GM23338 (cell line): ENCODE data around the gene PCYT2. TPM values are rescaled to one million over a fixed set of nuclear protein-coding genes. Genes with fewer than 3 reads are reported as not detected.

Experiments
- ATAC-seq: fragments of 200-7000 bp; cut with Tn5 transposase; 3 replicates; pipeline ENCODE4 v1.9.1; 2020
- DNase-seq: peaks from one replicate; pipeline ENCODE4 v3.0.0-alpha.2; 2015; ENCODE audit warnings: low spot score
- H2AFZ ChIP-seq: fragments of 200-600 bp; sonication (generic); 2 replicates; pipeline ENCODE4 v1.8.0; 2016; ENCODE audit warnings: antibody characterized with exemption, mild to moderate bottlenecking, moderate library complexity
- H3F3A ChIP-seq: fragments of 200-600 bp; sonication (generic); replicated peaks from 2 replicates; pipeline ENCODE4 v1.8.0; 2017; ENCODE audit warnings: antibody characterized with exemption, mixed run types, low read depth
- H3K27ac ChIP-seq: fragments of 200-600 bp; sonication (generic); 2 replicates; pipeline ENCODE4 v1.6.1; 2016; ENCODE audit warnings: low read depth
- H3K27me3 ChIP-seq: fragments of 200-600 bp; sonication (generic); 2 replicates; pipeline ENCODE4 v1.8.0; 2016; ENCODE audit warnings: mild to moderate bottlenecking, mixed run types, moderate library complexity; ENCODE audit not compliant: insufficient read depth
- H3K36me3 ChIP-seq: fragments of 200-600 bp; sonication (generic); 2 replicates; pipeline ENCODE4 v1.8.0; 2016; ENCODE audit warnings: mild to moderate bottlenecking; ENCODE audit not compliant: insufficient read depth
- H3K4me1 ChIP-seq: fragments of 200-600 bp; sonication (generic); 2 replicates; pipeline ENCODE4 v1.8.0; 2016; ENCODE audit warnings: mild to moderate bottlenecking, moderate library complexity; ENCODE audit not compliant: insufficient read depth
- H3K4me2 ChIP-seq: fragments of 200-600 bp; sonication (generic); 2 replicates; pipeline ENCODE4 v1.7.1; 2017; ENCODE audit warnings: mixed run types
- H3K4me3 ChIP-seq: fragments of 200-600 bp; sonication (generic); 2 replicates; pipeline ENCODE4 v1.6.1; 2016; ENCODE audit warnings: mixed run types
- H3K79me2 ChIP-seq: fragments of 200-600 bp; sonication (generic); replicated peaks from 2 replicates; pipeline ENCODE4 v1.8.0; 2017; ENCODE audit warnings: mild to moderate bottlenecking; ENCODE audit not compliant: insufficient read depth
- H3K9me2 ChIP-seq: fragments of 200-600 bp; sonication (generic); 2 replicates; pipeline ENCODE4 v1.8.0; 2017; ENCODE audit not compliant: insufficient read depth
- H4K20me1 ChIP-seq: fragments of 200-600 bp; sonication (generic); replicated peaks from 2 replicates; pipeline ENCODE4 v1.8.0; 2017; ENCODE audit warnings: mild to moderate bottlenecking; ENCODE audit not compliant: insufficient read depth
- H3K27ac Mint-ChIP-seq: 2 replicates; pipeline ENCODE4 v1.8.0; 2020; ENCODE audit warnings: inconsistent platforms, mild to moderate bottlenecking, moderate library complexity, mixed read lengths
- H3K27me3 Mint-ChIP-seq: 3 replicates; pipeline ENCODE4 v1.8.0; 2022; ENCODE audit warnings: low read depth, mild to moderate bottlenecking, moderate library complexity, mixed read lengths, inconsistent platforms; ENCODE audit not compliant: insufficient read depth, poor library complexity
- H3K36me3 Mint-ChIP-seq: 3 replicates; pipeline ENCODE4 v1.8.0; 2021; ENCODE audit warnings: low read depth, mild to moderate bottlenecking, inconsistent platforms, moderate library complexity, mixed read lengths
- H3K4me1 Mint-ChIP-seq: 3 replicates; pipeline ENCODE4 v1.8.0; 2020; ENCODE audit warnings: mild to moderate bottlenecking, inconsistent platforms, mixed read lengths
- H3K4me3 Mint-ChIP-seq: 3 replicates; pipeline ENCODE4 v1.8.0; 2021; ENCODE audit warnings: moderate library complexity, mild to moderate bottlenecking, inconsistent platforms, mixed read lengths
- H3K9me3 Mint-ChIP-seq: 3 replicates; pipeline ENCODE4 v1.8.0; 2020; ENCODE audit warnings: moderate library complexity, mild to moderate bottlenecking, inconsistent platforms, mixed read lengths
- CREB1 ChIP-seq: fragments of 250-450 bp; sonication (Bioruptor Pico); IDR thresholded peaks from 2 replicates; pipeline ENCODE4 v1.5.0; 2020; ENCODE audit warnings: low read depth, mild to moderate bottlenecking, moderate library complexity
- ETS1 ChIP-seq: IDR thresholded peaks from 2 replicates; pipeline ENCODE4 v1.6.1; 2016; ENCODE audit warnings: antibody characterized with exemption
- EZH2 ChIP-seq: fragments of 200-600 bp; sonication (generic); IDR thresholded peaks from one replicate; pipeline ENCODE4 v1.8.0; 2017; ENCODE audit warnings: antibody characterized with exemption, mild to moderate bottlenecking, low read depth; ENCODE audit not compliant: unreplicated experiment
- EZH2phosphoT487 ChIP-seq: fragments of 200-600 bp; sonication (generic); IDR thresholded peaks from one replicate; pipeline ENCODE4 v1.8.1; 2018; ENCODE audit warnings: antibody characterized with exemption; ENCODE audit not compliant: unreplicated experiment
- JUNB ChIP-seq: IDR thresholded peaks from one replicate; pipeline ENCODE4 v1.6.1; 2016; ENCODE audit warnings: antibody characterized with exemption; ENCODE audit not compliant: unreplicated experiment
- NANOG ChIP-seq: IDR thresholded peaks from 2 replicates; pipeline ENCODE4 v1.6.1; 2016; ENCODE audit warnings: antibody characterized with exemption, borderline replicate concordance
- POLR2AphosphoS5 ChIP-seq: IDR thresholded peaks from 2 replicates; pipeline ENCODE4 v1.6.1; 2016; ENCODE audit warnings: antibody characterized with exemption, low read depth
- STAT1 ChIP-seq: IDR thresholded peaks from one replicate; pipeline ENCODE4 v1.6.1; 2016; ENCODE audit warnings: antibody characterized with exemption; ENCODE audit not compliant: unreplicated experiment
- ZNF114 ChIP-seq: fragments of 250-450 bp; sonication (Bioruptor Pico); IDR thresholded peaks from 2 replicates; pipeline ENCODE4 v1.5.0; 2020; ENCODE audit warnings: mild to moderate bottlenecking, moderate library complexity
- ZNF331 ChIP-seq: fragments of 250-450 bp; sonication (Bioruptor Pico); IDR thresholded peaks from 2 replicates; pipeline ENCODE4 v1.5.0; 2020; ENCODE audit warnings: low read depth, mild to moderate bottlenecking, moderate library complexity
- ZNF462 ChIP-seq: fragments of 250-450 bp; sonication (Bioruptor Pico); IDR thresholded peaks from 2 replicates; pipeline ENCODE4 v1.5.0; 2020; ENCODE audit warnings: mild to moderate bottlenecking, moderate library complexity
- polyA plus RNA-seq: library from polyadenylated mRNA; unstranded; fragments of >200 nt; fragmentation: Nextera tagmentation; extraction: Ambion mirVana; gene quantifications from 2 replicates; pipeline ENCODE4 v1.2.1, GENCODE V29; 2016
- total RNA-seq: library from RNA; depleted of rRNA; stranded (reverse); fragments of >200 nt; shearing (Covaris generic); gene quantifications from 2 replicates; pipeline ENCODE4 v1.2.3, GENCODE V29; 2014
- TF ChIP-seq, protein P1 (sequence below): IDR thresholded peaks from one replicate; pipeline ENCODE4 v1.6.1; 2018; ENCODE audit warnings: antibody characterized with exemption; ENCODE audit not compliant: unreplicated experiment
- TF ChIP-seq, protein P2 (sequence below), 2 experiments: fragments of 200-600 bp in 1 of 2; sonication (generic) in 1 of 2; conservative IDR thresholded peaks; 2 replicates each; pipeline versions ENCODE4 v1.5.1 to v1.6.1; 2016 to 2017; ENCODE audit warnings: antibody characterized with exemption in 2 of 2, low read depth in 2 of 2, mild to moderate bottlenecking in 2 of 2, moderate library complexity in 1 of 2

Gene PCYT2
- total and polyA plus RNA-seq, 2 experiments from 2014 or later = 51.6 to 82.9 TPM

- H3K27me3 Mint-ChIP-seq = peaks cover 15% of the 10 kb centered on the region
Measured at GRCh38 chr17:81878294-81878693, 32.9 kb downstream of the PCYT2 start.

More at GRCh38 chr17:81878294-81878693, 32.9 kb downstream of the PCYT2 start:
- Histone ChIP-seq H3K4me1 (no peaks in the 10 kb centered on the region), H4K20me1 (peaks cover 4% of the 10 kb centered on the region), H3F3A (no peaks in the 10 kb centered on the region), H3K9me2 (no peaks in the 10 kb centered on the region), H3K79me2 (no peaks in the 10 kb centered on the region), H3K4me2 (no peak overlapping the region), H2AFZ (no peak overlapping the region), H3K27me3 (no peaks in the 10 kb centered on the region), H3K27ac (no peak overlapping the region), H3K36me3 (peaks cover 9% of the 10 kb centered on the region; the same call in 1 of the 2 replicates), H3K4me3 (no peak overlapping the region)
- Mint-ChIP-seq H3K36me3 (peaks cover 51% of the 10 kb centered on the region), H3K9me3 (no peaks in the 10 kb centered on the region), H3K4me1 (no peaks in the 10 kb centered on the region), H3K27ac (no peak overlapping the region), H3K4me3 (no peak overlapping the region)
- DNase-seq = no peak
- ATAC-seq = no peak
- TF ChIP-seq ZNF331 (CRISPR knock-in tag) (no peak), CREB1 (no peak), ZNF462 (no peak), NANOG (no peak), ETS1 (no peak), ZNF114 (CRISPR knock-in tag) (no peak), POLR2AphosphoS5 (no peak), EZH2phosphoT487 (no peak), EZH2 (no peak), STAT1 (no peak), JUNB (no peak)
- TF ChIP-seq, protein P1, sequence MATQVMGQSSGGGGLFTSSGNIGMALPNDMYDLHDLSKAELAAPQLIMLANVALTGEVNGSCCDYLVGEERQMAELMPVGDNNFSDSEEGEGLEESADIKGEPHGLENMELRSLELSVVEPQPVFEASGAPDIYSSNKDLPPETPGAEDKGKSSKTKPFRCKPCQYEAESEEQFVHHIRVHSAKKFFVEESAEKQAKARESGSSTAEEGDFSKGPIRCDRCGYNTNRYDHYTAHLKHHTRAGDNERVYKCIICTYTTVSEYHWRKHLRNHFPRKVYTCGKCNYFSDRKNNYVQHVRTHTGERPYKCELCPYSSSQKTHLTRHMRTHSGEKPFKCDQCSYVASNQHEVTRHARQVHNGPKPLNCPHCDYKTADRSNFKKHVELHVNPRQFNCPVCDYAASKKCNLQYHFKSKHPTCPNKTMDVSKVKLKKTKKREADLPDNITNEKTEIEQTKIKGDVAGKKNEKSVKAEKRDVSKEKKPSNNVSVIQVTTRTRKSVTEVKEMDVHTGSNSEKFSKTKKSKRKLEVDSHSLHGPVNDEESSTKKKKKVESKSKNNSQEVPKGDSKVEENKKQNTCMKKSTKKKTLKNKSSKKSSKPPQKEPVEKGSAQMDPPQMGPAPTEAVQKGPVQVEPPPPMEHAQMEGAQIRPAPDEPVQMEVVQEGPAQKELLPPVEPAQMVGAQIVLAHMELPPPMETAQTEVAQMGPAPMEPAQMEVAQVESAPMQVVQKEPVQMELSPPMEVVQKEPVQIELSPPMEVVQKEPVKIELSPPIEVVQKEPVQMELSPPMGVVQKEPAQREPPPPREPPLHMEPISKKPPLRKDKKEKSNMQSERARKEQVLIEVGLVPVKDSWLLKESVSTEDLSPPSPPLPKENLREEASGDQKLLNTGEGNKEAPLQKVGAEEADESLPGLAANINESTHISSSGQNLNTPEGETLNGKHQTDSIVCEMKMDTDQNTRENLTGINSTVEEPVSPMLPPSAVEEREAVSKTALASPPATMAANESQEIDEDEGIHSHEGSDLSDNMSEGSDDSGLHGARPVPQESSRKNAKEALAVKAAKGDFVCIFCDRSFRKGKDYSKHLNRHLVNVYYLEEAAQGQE = no peak
- TF ChIP-seq, protein P2, sequence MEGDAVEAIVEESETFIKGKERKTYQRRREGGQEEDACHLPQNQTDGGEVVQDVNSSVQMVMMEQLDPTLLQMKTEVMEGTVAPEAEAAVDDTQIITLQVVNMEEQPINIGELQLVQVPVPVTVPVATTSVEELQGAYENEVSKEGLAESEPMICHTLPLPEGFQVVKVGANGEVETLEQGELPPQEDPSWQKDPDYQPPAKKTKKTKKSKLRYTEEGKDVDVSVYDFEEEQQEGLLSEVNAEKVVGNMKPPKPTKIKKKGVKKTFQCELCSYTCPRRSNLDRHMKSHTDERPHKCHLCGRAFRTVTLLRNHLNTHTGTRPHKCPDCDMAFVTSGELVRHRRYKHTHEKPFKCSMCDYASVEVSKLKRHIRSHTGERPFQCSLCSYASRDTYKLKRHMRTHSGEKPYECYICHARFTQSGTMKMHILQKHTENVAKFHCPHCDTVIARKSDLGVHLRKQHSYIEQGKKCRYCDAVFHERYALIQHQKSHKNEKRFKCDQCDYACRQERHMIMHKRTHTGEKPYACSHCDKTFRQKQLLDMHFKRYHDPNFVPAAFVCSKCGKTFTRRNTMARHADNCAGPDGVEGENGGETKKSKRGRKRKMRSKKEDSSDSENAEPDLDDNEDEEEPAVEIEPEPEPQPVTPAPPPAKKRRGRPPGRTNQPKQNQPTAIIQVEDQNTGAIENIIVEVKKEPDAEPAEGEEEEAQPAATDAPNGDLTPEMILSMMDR (conservative IDR thresholded peaks at IDR 0.05; ENCODE audit: low read depth in 2 of 2) = no peak
